Cardiac muscle cell (in vitro differentiated cells and primary cell): Measurements from ENCODE around the gene TRUB2. TPM values are rescaled to one million over a fixed set of nuclear protein-coding genes. Genes with fewer than 3 reads are reported as not detected.
A peak's percentile ranks its signal among the peaks of the same experiment; 100 is the strongest.

ENCODE experiments used
- DNase-seq, 2 donors: peaks; one replicate each; pipeline versions ENCODE4 v3.0.0 to v3.0.0-alpha.2; 2010 to 2017; ENCODE audit warnings: low read depth in 1 of 2, low spot score in 1 of 2
- H3K27ac ChIP-seq: fragments of 200-600 bp; sonication (generic); 2 replicates; pipeline ENCODE4 v1.5.1; 2016
- H3K27me3 ChIP-seq: fragments of 200-600 bp; sonication (generic); 2 replicates; pipeline ENCODE4 v1.6.0; 2016; ENCODE audit warnings: control low read depth
- H3K36me3 ChIP-seq: fragments of 200-600 bp; sonication (generic); 2 replicates; pipeline ENCODE4 v1.5.1; 2016; ENCODE audit warnings: control low read depth
- H3K4me1 ChIP-seq: fragments of 200-600 bp; sonication (generic); 2 replicates; pipeline ENCODE4 v1.8.1; 2017; ENCODE audit warnings: low read depth, mild to moderate bottlenecking, mixed run types
- H3K4me3 ChIP-seq: fragments of 200-600 bp; sonication (generic); 2 replicates; pipeline ENCODE4 v1.5.1; 2016; ENCODE audit warnings: mild to moderate bottlenecking
- H3K9me3 ChIP-seq: fragments of 200-600 bp; sonication (generic); 2 replicates; pipeline ENCODE4 v1.5.1; 2017; ENCODE audit warnings: low read depth, mild to moderate bottlenecking, control low read depth
- polyA plus RNA-seq: library from polyadenylated mRNA; unstranded; fragments of >200 nt; fragmentation: Nextera tagmentation; extraction: Ambion mirVana; gene quantifications from 2 replicates; pipeline ENCODE4 v1.2.1, GENCODE V29; 2016
- total RNA-seq: library from RNA; depleted of rRNA; stranded (reverse); fragments of >200 nt; gene quantifications from 2 replicates; pipeline ENCODE4 v1.2.3, GENCODE V29; 2016
- TF ChIP-seq, protein P1 (sequence below): IDR thresholded peaks from 2 replicates; pipeline ENCODE4 v1.5.1; 2012; ENCODE audit warnings: low read depth, mild to moderate bottlenecking, low read length

TRUB2 gene, protein sequence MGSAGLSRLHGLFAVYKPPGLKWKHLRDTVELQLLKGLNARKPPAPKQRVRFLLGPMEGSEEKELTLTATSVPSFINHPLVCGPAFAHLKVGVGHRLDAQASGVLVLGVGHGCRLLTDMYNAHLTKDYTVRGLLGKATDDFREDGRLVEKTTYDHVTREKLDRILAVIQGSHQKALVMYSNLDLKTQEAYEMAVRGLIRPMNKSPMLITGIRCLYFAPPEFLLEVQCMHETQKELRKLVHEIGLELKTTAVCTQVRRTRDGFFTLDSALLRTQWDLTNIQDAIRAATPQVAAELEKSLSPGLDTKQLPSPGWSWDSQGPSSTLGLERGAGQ
- total RNA-seq = 15.5 and 18.6 TPM in 2 replicates
- 54.2 and 63.5 TPM in 2 replicates for polyA plus RNA-seq

DNA sequence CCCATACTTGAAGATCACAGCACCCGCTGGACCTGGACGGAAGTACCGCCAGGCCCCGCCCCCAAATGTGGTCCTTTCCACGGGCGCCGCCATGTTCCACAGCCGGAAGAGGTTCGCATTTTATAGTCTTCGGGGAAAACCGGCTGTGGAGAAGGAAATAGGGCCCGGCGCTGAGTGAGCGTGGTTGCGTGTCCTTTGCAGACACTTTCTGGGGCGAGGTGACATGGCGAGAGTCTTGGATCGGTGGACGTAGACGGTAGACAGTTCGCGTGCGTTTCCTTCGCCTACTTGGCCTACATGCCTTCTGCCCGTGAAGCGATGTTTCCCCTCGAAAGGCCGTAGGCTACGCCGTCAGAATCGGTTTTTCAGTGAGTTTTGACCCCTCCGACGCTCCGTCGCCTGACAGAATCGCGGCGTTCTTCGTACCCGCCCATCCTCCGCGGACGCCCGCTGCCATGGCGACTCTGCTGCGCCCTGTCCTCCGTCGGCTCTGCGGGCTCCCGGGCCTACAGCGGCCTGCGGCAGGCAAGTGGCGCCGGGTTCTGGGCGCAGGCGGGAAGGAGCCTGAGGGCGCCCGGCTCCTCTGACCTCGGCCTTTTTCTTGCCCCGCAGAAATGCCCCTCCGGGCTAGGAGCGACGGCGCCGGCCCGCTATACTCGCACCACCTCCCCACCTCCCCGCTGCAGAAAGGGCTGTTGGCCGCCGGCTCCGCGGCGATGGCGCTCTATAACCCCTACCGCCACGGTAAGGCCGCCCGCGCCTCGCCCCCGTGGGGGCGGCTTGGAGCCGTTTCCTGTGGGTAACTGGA, at the start of gene TRUB2, which contains the start of gene COQ4:
Gene TRUB2, minus strand, starts transcription at position 44 of the 808 bp plus-strand sequence. Its CDS starts 39 bp downstream, at position 5.
Gene COQ4, plus strand, starts transcription at position 436 of the 808 bp plus-strand sequence. Its CDS starts 20 bp downstream, at position 456.
- Histone ChIP-seq H3K4me3 (peak within 1 kb of the TSS; percentile 60), H3K36me3 (no peaks in the 10 kb centered on the region), H3K27me3 (no peaks in the 10 kb centered on the region), H3K27ac (peak within 1 kb of the TSS; percentile 87), H3K4me1 (peaks cover 13% of the 10 kb centered on the region), H3K9me3 (no peaks in the 10 kb centered on the region)
- DNase-seq = peak; percentile 96 to 98
- TF ChIP-seq, protein P1, sequence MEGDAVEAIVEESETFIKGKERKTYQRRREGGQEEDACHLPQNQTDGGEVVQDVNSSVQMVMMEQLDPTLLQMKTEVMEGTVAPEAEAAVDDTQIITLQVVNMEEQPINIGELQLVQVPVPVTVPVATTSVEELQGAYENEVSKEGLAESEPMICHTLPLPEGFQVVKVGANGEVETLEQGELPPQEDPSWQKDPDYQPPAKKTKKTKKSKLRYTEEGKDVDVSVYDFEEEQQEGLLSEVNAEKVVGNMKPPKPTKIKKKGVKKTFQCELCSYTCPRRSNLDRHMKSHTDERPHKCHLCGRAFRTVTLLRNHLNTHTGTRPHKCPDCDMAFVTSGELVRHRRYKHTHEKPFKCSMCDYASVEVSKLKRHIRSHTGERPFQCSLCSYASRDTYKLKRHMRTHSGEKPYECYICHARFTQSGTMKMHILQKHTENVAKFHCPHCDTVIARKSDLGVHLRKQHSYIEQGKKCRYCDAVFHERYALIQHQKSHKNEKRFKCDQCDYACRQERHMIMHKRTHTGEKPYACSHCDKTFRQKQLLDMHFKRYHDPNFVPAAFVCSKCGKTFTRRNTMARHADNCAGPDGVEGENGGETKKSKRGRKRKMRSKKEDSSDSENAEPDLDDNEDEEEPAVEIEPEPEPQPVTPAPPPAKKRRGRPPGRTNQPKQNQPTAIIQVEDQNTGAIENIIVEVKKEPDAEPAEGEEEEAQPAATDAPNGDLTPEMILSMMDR = no peak

DNA sequence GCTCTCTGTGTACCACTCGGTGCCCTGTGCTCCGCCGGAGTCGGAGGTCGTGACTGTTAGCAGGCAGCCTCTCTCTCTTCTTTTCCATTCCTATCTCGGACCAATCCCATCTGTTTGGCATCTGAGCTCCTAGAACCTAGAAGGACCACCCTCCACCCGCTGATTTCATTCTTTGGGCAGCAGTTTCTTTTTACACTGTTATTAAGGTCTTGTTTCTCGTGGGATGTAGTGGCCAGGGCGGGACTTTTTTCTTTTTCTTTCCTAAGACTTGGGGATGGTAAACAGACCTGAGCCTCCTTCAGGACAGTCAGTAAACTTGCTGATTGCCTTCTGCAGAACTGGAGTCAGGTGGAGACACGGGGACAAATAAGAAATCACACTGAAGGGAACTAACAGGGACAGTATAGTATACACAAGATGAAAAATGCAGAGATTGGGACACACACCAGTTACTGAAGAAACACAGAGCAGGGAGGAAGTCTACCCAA, 49.4 kb upstream of the TRUB2 start:
- Histone ChIP-seq H3K9me3 (no peaks in the 10 kb centered on the region), H3K27ac (peak overlapping the region; percentile 82), H3K27me3 (no peaks in the 10 kb centered on the region), H3K4me3 (peak overlapping the region; percentile 88), H3K36me3 (no peaks in the 10 kb centered on the region), H3K4me1 (peaks cover 7% of the 10 kb centered on the region)
- TF ChIP-seq, protein P1 = no peak
- no peak for DNase-seq

DNA sequence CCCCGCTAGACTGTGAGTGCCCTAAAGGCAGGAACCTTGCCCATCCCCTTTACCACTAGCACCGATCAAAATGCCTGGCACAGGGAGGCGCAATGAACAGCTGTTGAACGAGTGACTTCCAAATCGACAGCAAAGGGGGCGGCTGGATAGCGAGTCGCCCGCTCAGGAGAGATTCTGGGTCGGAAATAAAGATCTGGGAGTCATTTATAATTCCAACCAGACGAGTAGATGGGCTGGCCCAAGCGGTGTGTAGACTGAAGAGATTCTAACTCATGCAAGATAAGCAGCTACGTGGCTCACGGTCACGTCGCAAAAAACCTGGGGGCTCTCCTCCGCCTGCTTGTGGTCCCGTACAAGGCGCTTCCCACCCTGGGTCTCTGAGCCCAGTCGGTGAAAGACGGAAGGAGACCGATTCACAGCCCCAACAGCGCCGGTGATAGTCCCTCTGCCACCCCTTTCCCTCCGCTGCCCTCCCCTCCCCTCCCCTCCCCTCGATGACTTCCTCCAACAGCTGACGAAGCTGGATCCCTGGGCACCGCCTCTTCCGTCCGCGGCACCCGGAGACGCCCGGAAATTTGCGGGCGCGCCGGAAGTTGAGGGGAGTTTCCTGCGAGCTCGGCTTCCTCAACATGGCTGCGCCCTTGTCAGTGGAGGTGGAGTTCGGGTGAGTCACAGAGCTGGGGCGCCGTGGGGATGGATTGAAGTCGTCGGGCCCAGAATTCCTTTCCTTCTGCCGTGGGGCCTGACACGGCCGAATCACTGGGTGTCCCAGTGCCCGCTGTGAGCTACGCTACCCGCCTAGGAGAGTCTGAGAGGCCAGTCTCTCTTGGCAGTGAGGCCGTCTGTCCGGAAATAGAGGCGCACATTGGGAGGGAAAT, 48.7 kb upstream of the TRUB2 start, which contains the start of gene URM1:
Gene URM1, plus strand, starts transcription at position 623 of the 878 bp plus-strand sequence. Its CDS starts 7 bp downstream, at position 630.
- Histone ChIP-seq H3K4me1 (peaks cover 7% of the 10 kb centered on the region), H3K4me3 (peak within 1 kb of the TSS; percentile 88), H3K36me3 (no peaks in the 10 kb centered on the region), H3K27me3 (no peaks in the 10 kb centered on the region), H3K27ac (peak within 1 kb of the TSS; percentile 82), H3K9me3 (no peaks in the 10 kb centered on the region)
- TF ChIP-seq, protein P1 = peak; percentile 15
- peak; percentile 96 to 97 for DNase-seq

DNA sequence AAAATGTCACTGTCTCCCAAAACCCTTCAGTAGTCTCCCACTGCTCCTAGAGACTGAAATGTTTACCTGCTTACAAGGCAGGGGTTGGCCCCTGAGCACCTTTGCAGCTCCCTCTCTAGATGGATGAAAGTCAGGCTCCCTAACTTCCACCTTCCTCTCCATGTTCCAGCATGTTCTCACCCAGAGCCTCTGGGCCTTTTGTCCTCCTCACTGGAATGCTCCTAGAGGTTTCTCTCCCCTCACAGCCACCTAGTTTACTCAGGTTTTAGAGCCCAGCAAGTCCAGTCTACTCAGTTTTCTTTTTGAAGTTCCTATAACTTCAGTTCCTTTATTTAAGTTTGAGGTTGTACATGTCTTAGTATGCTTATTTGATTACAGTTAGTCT, 48.1 kb upstream of the TRUB2 start:
- Histone ChIP-seq H3K27me3 (no peaks in the 10 kb centered on the region), H3K36me3 (no peaks in the 10 kb centered on the region), H3K9me3 (no peaks in the 10 kb centered on the region), H3K27ac (peak overlapping the region; percentile 82), H3K4me1 (peaks cover 9% of the 10 kb centered on the region), H3K4me3 (peak overlapping the region; percentile 88)
- TF ChIP-seq, protein P1 = no peak
- peak in 1 of 2 donors; percentile 22 for DNase-seq
